ENCODE data around the gene L3MBTL2.

- TF ChIP-seq, protein P1, sequence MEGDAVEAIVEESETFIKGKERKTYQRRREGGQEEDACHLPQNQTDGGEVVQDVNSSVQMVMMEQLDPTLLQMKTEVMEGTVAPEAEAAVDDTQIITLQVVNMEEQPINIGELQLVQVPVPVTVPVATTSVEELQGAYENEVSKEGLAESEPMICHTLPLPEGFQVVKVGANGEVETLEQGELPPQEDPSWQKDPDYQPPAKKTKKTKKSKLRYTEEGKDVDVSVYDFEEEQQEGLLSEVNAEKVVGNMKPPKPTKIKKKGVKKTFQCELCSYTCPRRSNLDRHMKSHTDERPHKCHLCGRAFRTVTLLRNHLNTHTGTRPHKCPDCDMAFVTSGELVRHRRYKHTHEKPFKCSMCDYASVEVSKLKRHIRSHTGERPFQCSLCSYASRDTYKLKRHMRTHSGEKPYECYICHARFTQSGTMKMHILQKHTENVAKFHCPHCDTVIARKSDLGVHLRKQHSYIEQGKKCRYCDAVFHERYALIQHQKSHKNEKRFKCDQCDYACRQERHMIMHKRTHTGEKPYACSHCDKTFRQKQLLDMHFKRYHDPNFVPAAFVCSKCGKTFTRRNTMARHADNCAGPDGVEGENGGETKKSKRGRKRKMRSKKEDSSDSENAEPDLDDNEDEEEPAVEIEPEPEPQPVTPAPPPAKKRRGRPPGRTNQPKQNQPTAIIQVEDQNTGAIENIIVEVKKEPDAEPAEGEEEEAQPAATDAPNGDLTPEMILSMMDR (IDR thresholded peaks at IDR 0.05; ENCODE audit: low read length) = no peak
- no peak for TF ChIP-seq EZH2 (optimal IDR thresholded peaks at IDR 0.05; ENCODE audit: low read depth, low read length)
Measured at GRCh38 chr22:41247703-41248102, 42.6 kb downstream of the L3MBTL2 start.

All from MM.1S (cell line).